Adipocyte (in vitro differentiated cells): ENCODE data around the gene NUDT1.

Experiments
- DNase-seq: peaks from one replicate; pipeline ENCODE4 v3.0.0-alpha.2; 2015; ENCODE audit warnings: low read depth
- H3K27me3 ChIP-seq: replicated peaks from 2 replicates; pipeline ENCODE4 v1.7.0; 2013; ENCODE audit warnings: mild to moderate bottlenecking, low read length, moderate library complexity; ENCODE audit not compliant: control insufficient read depth, insufficient read depth
- H3K36me3 ChIP-seq: 2 replicates; pipeline ENCODE4 v1.7.0; 2013; ENCODE audit warnings: low read length, mild to moderate bottlenecking, moderate library complexity; ENCODE audit not compliant: control insufficient read depth, insufficient read depth, severe bottlenecking
- H3K4me1 ChIP-seq: 2 replicates; pipeline ENCODE4 v1.7.0; 2013; ENCODE audit warnings: mild to moderate bottlenecking, low read length, moderate library complexity; ENCODE audit not compliant: control insufficient read depth, insufficient read depth
- H3K4me3 ChIP-seq: 2 replicates; pipeline ENCODE4 v1.7.0; 2013; ENCODE audit warnings: mild to moderate bottlenecking, low read length, moderate library complexity
- H3K9ac ChIP-seq: 2 replicates; pipeline ENCODE4 v1.7.0; 2013; ENCODE audit warnings: mild to moderate bottlenecking, low read length, moderate library complexity
- H3K9me3 ChIP-seq: 2 replicates; pipeline ENCODE4 v1.7.0; 2013; ENCODE audit warnings: mild to moderate bottlenecking, low read length, moderate library complexity; ENCODE audit not compliant: control insufficient read depth

NUDT1 gene

DNA sequence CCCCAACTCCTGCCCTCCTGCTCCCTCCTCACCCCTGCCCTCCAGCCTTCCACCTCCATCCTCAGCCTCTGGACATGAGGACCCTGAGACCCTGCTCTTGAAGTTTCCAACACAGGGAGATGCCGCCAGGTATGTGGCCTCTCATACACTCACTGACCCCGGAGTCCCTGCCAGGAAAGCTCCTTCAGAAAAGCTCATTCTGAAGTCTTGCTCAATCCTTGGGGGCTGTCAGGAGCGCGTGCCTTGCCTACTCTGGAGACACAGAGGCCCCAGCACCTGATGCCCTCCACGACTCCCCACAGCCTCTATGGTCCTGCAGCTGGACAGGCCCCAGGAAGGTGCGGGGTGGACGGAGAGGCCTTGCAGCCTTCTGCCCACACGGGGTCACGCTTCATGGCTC lies 11.0 kb downstream of the NUDT1 start:
- H3K4me3 ChIP-seq: no peak overlapping the region
- no peak overlapping the region for H3K9ac ChIP-seq
- H3K27me3 ChIP-seq: no peaks in the 10 kb centered on the region
- H3K36me3 ChIP-seq: peaks cover 13% of the 10 kb centered on the region
- peaks cover 19% of the 10 kb centered on the region for H3K4me1 ChIP-seq
- DNase-seq: no peak
- H3K9me3 ChIP-seq: no peaks in the 10 kb centered on the region

DNA sequence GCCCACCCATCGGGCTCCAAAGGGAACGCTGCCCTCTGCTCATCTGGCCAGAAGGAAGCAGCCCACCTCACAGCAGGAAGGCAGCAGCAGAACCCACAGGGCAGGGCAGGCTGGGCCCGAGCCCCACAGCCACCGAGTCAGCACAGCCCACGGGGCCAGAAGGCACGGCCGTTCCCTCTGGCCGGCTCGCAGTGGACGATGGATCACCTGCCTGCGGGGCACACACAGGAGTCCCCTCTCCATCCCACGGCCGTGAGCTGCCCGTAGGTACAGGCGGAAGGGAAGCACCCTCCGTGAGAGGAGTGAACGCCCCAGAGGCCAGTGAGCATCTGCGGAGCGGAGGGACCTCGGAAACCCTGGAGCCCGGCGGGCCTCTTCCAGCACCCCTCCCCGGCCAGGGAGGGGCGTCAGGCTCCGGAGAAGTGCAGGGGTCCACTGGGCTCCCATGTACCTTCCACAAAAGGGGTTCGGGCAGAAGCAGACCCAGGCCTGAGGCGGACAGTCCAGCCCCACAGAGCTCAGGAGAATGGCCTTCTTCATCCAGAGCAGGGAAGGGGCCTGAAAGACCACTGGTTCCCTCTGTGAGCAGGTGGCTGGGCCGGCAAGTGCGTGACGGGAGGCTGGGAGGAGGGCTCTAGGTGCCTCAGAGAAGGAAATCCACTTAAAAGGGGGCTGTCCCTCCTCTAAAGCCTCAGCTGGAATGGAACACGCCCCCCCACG lies 11.7 kb downstream of the NUDT1 start:
- DNase-seq: no peak
- H3K27me3 ChIP-seq: no peaks in the 10 kb centered on the region
- no peak overlapping the region for H3K9ac ChIP-seq
- H3K4me1 ChIP-seq: peaks cover 14% of the 10 kb centered on the region
- no peak overlapping the region for H3K4me3 ChIP-seq
- no peaks in the 10 kb centered on the region for H3K9me3 ChIP-seq
- peaks cover 13% of the 10 kb centered on the region for H3K36me3 ChIP-seq

DNA sequence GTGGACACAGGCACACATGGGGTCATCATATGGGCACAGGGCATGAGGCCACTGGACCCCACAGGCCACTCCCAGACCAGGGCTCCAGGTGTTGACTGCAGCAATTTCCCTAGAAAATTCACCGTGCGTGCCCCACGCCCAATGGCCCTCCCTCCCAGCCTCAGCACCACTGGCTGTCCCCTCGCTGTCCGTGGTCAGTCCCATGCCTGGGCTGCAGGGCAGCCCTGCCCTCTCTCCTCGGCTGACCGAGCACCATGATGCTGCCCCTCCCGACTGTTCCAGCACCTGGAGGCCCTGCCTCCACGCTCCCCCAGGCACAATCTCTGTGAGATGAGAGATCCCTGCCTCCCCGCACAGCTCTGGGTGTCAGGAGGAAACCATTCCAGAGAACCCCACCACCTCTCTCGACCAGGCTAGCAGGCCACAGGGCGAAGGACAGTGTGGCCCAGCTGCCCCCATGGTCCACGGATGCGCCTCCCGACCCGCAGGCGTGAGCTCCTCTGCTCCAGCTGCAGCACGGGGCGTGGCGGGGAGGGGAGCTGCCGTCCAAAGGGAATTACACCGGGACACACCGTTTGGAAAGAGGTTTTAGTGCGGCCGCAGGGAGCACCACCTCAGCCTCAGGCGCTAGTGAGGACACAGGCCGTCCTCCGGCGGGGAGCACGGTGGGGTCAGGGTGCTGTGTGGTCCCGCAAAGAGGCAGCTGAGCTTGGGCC lies 12.6 kb downstream of the NUDT1 start:
- peaks cover 5% of the 10 kb centered on the region for H3K4me1 ChIP-seq
- no peak for DNase-seq
- H3K27me3 ChIP-seq: no peaks in the 10 kb centered on the region
- H3K4me3 ChIP-seq: no peak overlapping the region
- peaks cover 13% of the 10 kb centered on the region for H3K36me3 ChIP-seq
- H3K9ac ChIP-seq: no peak overlapping the region
- no peaks in the 10 kb centered on the region for H3K9me3 ChIP-seq

DNA sequence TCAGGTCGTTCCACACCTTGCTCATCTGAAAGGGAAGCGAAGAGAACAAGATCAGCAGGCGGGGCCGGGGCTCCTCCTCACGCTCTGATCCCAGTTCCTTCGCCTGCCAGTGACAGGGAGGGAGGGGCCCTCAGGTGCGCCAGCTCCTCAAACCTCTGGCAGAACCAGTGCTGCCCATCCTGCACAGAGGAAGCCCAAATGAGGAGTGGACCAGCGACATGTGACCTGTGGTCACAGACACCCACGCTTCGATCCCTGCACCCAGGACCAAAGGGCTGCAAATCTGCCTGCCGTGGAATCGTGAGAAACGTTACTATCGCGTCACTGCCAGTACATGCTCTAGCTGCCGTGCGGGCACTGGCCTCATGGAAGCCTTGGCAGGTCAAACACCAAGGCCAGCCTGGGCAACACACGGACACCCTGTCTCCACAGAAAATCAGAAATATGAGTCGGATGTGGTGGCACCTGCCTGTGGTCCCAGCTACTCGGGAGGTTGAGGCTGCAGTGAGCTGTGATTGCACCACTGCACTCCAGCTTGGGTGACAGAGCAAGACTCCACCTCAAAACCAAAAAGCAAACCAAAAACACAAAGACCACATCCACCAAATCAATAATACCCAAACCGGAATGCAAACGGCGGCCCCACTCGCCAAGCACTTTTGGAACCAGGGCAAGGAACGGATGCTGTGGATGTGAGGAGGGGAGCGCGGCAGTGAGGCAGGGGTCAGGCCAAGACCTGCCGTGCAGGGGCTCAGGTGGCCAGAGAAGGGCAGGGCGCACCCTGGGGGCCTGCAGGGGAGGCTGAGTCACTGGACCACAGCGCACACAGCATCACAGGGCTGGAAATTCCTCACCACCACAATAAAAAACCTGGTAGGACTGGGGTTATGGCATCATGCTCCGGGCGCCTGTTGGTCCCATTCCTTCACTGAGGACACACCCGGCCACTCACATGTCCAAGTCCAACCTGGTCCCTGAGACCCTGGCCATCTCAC lies 13.4 kb downstream of the NUDT1 start:
- no peaks in the 10 kb centered on the region for H3K9me3 ChIP-seq
- H3K36me3 ChIP-seq: peaks cover 16% of the 10 kb centered on the region
- H3K4me1 ChIP-seq: no peaks in the 10 kb centered on the region
- H3K9ac ChIP-seq: no peak overlapping the region
- no peak for DNase-seq
- no peak overlapping the region for H3K4me3 ChIP-seq
- no peaks in the 10 kb centered on the region for H3K27me3 ChIP-seq

DNA sequence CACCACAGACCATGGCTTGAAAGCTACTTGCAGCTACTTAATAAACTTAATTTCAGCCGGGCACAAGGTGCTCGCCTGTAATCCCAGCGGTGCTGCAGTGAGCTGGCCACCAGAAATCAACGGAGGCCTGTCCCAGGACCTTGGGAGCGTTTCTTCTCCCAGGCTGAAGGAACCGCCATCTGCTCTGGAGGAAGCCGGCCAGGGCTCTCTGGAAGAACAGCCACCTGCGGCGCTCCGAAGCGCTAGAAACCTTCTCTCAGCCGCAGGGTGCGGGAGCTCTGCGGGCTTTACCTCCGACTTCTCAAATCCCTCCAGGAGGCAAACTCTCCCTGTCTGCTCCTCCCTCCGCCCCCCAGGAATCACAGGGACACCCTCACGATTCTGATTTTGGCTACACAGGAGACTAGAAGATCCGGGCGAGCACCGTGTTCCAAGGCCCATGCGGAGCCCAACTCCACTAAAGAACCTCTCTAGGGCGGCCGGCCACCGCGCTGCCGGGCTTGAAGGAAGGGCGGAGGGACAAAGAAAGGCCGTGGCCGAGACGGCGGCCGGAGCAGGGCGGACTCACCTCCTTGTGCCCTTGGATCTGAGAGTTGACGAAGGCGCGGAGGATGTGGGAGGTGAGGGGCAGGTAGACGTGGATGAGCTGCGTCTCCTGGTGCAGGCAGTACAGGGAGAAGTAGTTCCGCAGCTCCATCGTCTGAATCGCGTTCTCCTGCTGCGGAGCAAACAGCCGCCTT lies 14.4 kb downstream of the NUDT1 start:
- H3K27me3 ChIP-seq: no peaks in the 10 kb centered on the region
- H3K9ac ChIP-seq: no peak overlapping the region
- no peaks in the 10 kb centered on the region for H3K9me3 ChIP-seq
- H3K4me3 ChIP-seq: no peak overlapping the region
- H3K36me3 ChIP-seq: peaks cover 20% of the 10 kb centered on the region
- H3K4me1 ChIP-seq: no peaks in the 10 kb centered on the region
- DNase-seq: no peak

DNA sequence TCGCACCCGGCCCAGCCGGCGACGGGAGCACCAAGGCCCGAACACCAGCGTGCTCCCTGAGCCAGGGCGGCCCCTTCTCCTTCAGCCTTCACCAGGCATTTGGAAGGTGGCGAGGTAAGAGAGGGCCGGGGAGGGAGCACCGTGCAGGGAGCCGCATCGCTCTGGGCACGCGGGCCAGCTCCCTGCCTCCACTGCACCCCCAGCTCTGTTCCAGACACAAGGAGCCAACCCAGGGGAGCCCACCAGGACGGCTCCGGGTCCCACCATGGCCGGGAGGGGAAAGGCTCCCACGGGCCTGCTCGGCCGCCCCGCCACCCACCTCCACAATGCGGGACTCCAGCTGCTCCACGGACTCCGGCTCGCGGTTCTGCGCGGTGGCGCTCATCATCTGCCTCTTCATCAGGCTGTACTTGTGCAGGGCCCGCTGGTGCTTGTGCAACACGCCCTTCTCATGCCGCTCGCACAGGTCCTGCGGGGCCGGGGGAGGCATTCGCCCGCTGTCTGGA lies 15.1 kb downstream of the NUDT1 start:
- no peaks in the 10 kb centered on the region for H3K9me3 ChIP-seq
- no peak overlapping the region for H3K9ac ChIP-seq
- no peaks in the 10 kb centered on the region for H3K27me3 ChIP-seq
- H3K4me1 ChIP-seq: no peaks in the 10 kb centered on the region
- H3K4me3 ChIP-seq: no peak overlapping the region
- peaks cover 22% of the 10 kb centered on the region for H3K36me3 ChIP-seq
- no peak for DNase-seq

DNA sequence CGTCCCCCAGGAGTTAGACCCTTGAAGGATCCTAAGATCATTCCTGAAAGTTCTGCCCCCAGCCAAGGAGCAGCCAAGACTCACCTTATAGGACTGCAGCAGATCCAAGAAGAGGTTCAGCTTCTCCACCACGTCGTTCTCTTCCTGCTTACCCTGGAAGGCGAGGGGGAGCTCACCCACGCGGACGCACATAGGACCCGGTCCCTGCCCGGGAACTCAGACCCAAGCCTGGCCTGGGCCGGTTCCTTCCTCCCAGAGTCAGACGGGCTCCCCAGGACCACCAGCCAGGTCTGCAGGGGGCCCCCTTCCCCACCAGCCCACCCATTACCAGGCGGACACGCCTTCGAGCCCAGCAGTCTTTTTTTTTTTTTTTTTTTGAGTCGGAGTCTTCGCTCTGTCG lies 15.6 kb downstream of the NUDT1 start:
- Histone ChIP-seq H3K9ac (no peak overlapping the region), H3K9me3 (no peaks in the 10 kb centered on the region), H3K4me3 (no peak overlapping the region), H3K36me3 (peaks cover 23% of the 10 kb centered on the region), H3K27me3 (no peaks in the 10 kb centered on the region), H3K4me1 (no peaks in the 10 kb centered on the region)
- DNase-seq: no peak

DNA sequence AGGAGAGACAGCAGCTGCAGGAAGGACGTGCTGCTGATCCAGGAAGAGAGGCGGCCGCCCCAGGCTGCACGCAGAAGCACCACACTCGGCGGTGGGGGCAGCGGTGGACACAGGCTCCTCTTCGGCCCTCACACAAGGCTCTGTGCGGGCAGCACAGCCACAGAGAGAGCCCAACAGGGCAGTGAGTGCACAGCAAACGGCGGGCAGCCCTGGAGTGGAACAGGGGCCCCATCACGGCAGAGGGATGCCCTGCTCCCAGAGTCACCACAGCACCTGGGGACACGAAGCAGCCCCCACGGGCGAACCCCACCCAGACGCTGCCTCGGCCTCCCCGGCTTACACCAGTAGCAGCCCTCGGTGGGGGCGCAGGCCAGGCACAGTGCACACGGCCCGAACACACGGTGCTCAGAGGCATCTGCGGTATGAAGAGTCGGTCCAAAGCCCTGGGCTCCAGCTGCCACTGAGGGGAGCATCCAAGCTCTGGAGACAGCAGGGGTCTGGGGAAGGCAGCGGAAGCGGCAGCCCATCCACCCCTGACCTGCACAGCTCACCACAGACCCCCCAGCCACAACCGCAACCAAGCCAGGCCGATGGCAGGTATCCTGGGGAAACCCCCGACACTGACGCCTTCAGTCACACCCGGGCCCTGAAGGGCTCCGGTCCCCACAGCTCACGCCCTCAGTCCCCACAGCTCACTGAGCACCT lies 16.8 kb downstream of the NUDT1 start:
- H3K36me3 ChIP-seq: peaks cover 30% of the 10 kb centered on the region
- H3K4me1 ChIP-seq: no peaks in the 10 kb centered on the region
- no peak overlapping the region for H3K9ac ChIP-seq
- DNase-seq: no peak
- H3K4me3 ChIP-seq: no peak overlapping the region
- H3K9me3 ChIP-seq: no peaks in the 10 kb centered on the region
- H3K27me3 ChIP-seq: no peaks in the 10 kb centered on the region

DNA sequence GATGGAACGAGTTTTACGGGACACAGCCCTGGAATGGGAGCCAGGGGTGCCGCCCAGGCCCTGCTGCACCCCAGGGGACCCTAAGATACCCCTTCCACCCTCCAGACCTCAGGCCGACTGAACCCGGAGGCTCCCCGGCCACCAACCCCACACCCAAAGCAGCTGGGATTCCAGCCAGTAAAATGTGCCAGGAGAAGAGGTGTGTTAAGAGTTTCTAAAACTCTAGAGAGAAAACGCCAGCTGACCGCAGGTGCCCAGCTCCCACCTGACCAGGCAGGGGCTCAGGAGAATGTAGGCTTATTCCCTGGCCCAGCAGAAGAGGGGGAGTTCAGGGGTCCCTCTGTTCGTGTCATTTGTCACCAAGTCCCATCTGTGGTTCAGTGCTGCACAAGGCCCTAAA lies 17.5 kb downstream of the NUDT1 start:
- no peaks in the 10 kb centered on the region for H3K4me1 ChIP-seq
- H3K36me3 ChIP-seq: peaks cover 35% of the 10 kb centered on the region
- no peaks in the 10 kb centered on the region for H3K9me3 ChIP-seq
- H3K27me3 ChIP-seq: no peaks in the 10 kb centered on the region
- no peak overlapping the region for H3K4me3 ChIP-seq
- H3K9ac ChIP-seq: no peak overlapping the region
- no peak for DNase-seq

DNA sequence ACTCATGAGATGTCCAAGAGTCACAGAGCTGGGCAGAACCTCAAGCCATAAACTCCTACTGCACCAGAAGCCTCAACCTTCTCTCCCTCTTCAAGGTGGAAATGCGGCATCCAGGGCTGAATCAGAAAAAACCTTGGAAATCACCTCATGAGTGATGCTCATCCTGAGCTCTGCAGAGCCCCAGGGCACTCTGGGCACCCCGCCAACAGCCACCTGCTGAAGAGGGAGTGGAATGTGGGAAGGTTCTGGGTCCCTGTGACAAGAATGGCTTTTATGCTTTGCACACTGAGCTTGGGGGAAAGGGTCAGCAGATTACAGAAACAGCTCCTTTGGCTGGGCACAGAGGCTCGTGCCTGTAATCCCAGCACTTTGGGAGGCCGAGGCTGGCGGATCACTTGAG lies 18.8 kb downstream of the NUDT1 start:
- H3K9me3 ChIP-seq: no peaks in the 10 kb centered on the region
- H3K4me3 ChIP-seq: no peak overlapping the region
- DNase-seq: peak; percentile 8
- H3K4me1 ChIP-seq: peaks cover 2% of the 10 kb centered on the region
- no peak overlapping the region for H3K9ac ChIP-seq
- no peaks in the 10 kb centered on the region for H3K27me3 ChIP-seq
- H3K36me3 ChIP-seq: peaks cover 33% of the 10 kb centered on the region
